GM12801 (cell line): ENCODE results near the gene TPP2.

Experiments used
- CTCF ChIP-seq: IDR thresholded peaks from one replicate; pipeline ENCODE4 v1.5.1; 2011; ENCODE audit warnings: control low read depth; ENCODE audit not compliant: insufficient read length; ENCODE audit errors: extremely low read depth

Gene TPP2

GRCh38 chr13:102610296-102610895 lies 13.6 kb downstream of the TPP2 start:
- no peak for TF ChIP-seq CTCF

- TF ChIP-seq CTCF, result no peak
These were observed 21.0 kb downstream of the TPP2 start for GRCh38 chr13:102617697-102618350.

- TF ChIP-seq CTCF, result no peak
These were observed 23.7 kb downstream of the TPP2 start for GRCh38 chr13:102620516-102620915.

GRCh38 chr13:102626928-102627327 lies 30.1 kb downstream of the TPP2 start:
- no peak for TF ChIP-seq CTCF

- no peak for TF ChIP-seq CTCF
These were observed 31.8 kb downstream of the TPP2 start for GRCh38 chr13:102628559-102628958.

GRCh38 chr13:102631198-102631597 lies 34.4 kb downstream of the TPP2 start:
- no peak for TF ChIP-seq CTCF

GRCh38 chr13:102638741-102639140 lies 42.0 kb downstream of the TPP2 start:
- TF ChIP-seq CTCF, result no peak
